ENCODE measurements around the gene PAX5. TPM values are rescaled to one million over a fixed set of nuclear protein-coding genes. Genes with fewer than 3 reads are reported as not detected.
A peak's percentile ranks its signal among the peaks of the same experiment; 100 is the strongest.

PAX5 gene
- total and polyA plus RNA-seq, 2 donors (not counting 1 experiment from before 2014, with no cell fraction given), result 196 to 275 TPM

DNA sequence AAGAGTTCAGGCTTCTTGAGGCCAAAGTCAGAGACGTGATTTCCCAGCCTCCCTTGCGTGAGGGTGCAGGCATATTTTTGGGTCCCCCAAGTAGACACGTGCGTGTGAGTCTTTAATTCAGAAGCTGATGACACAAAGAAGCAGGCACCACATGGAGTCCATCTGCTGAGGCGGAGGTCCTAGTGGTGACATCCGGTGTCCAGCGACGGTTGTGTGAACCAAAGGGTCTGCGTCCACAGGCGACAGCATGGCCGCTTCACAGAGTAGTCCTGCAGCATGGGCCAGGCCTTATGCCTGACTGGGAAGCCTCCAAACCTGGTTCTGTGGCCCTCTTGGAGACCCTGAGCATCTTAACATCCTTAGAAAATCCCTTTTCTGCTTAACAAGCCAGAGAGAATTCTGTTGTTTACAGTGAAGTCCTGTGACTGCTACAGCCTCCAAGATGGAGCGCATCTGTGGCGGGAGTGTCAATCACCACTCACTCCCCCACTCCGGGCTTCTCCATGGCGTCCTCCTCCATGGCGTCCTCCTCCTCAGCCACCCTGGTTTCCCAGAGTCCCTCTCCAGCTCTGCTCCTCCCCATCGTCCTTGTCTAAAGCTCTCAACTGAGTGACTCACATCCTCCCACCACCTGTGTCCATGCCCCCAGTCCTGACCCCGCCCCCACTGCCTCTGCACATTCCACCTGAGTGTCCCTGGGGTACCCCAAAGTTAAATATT lies 133.8 kb downstream of the PAX5 start:
- Histone ChIP-seq H3K27me3 (replicated peaks in 1 of 4; ENCODE audit: control extremely low read depth in 1 of 4, control insufficient read depth in 3 of 4, insufficient read depth in 4 of 4, low read length in 3 of 4) (no peaks in the 10 kb centered on the region), H3K9ac (ENCODE audit: low read length) (no peak overlapping the region), H3K4me3 (ENCODE audit: control extremely low read depth in 1 of 5, extremely low read depth in 1 of 5, insufficient read depth in 1 of 5, low read depth in 2 of 5, low read length in 4 of 5) (no peak overlapping the region), H3K36me3 (replicated peaks in 1 of 2; ENCODE audit: control extremely low read depth in 1 of 2, control insufficient read depth in 1 of 2, extremely low read depth in 1 of 2, insufficient read depth in 2 of 2, low read length in 1 of 2) (peaks cover 0 to 98% of the 10 kb centered on the region in 2 experiments), H3K27ac (ENCODE audit: low read length in 2 of 2) (peak overlapping the region in 1 of 2 donors; percentile 6), H2AFZ (ENCODE audit: insufficient read depth, low read depth, low read length, poor library complexity, severe bottlenecking) (no peak overlapping the region), H3K4me2 (replicated peaks; ENCODE audit: low read depth, low read length, poor library complexity, severe bottlenecking) (no peak overlapping the region), H3K4me1 (ENCODE audit: control insufficient read depth in 2 of 2, insufficient read depth in 2 of 2, low read length in 2 of 2) (peaks cover 0 to 25% of the 10 kb centered on the region in 2 donors), H3K79me2 (ENCODE audit: control insufficient read depth, insufficient read depth, low read length) (peaks cover 99% of the 10 kb centered on the region), H3K9me3 (ENCODE audit: control extremely low read depth in 1 of 3, control insufficient read depth in 2 of 3, insufficient read depth in 1 of 3, low read length in 2 of 3) (no peaks in the 10 kb centered on the region), H4K20me1 (ENCODE audit: control insufficient read depth, insufficient read depth, low read length, poor library complexity, severe bottlenecking) (peaks cover 95% of the 10 kb centered on the region)
- ATAC-seq (ENCODE audit: low read depth) (no peak), DNase-seq (no peak)
- ChIA-PET CTCF (interaction anchor here (1.8 kb wide), 1 partner anchor 27 kb away, joined by 8 read pairs; no protein-coding TSS in a partner anchor), POLR2A (interaction anchor here (0.6 kb wide), 1 partner anchor 499 kb away, joined by 3 read pairs; no protein-coding TSS in a partner anchor)
- H3K4me3 Mint-ChIP-seq, result no peak overlapping the region
- peaks cover 41% of the 10 kb centered on the region for H3K4me1 Mint-ChIP-seq
- TF ChIP-seq EZH2 (IDR thresholded peaks at IDR 0.05; ENCODE audit: borderline replicate concordance, insufficient read depth, low read depth, low read length, poor library complexity, severe bottlenecking), result no peak
- TF ChIP-seq, protein P1, sequence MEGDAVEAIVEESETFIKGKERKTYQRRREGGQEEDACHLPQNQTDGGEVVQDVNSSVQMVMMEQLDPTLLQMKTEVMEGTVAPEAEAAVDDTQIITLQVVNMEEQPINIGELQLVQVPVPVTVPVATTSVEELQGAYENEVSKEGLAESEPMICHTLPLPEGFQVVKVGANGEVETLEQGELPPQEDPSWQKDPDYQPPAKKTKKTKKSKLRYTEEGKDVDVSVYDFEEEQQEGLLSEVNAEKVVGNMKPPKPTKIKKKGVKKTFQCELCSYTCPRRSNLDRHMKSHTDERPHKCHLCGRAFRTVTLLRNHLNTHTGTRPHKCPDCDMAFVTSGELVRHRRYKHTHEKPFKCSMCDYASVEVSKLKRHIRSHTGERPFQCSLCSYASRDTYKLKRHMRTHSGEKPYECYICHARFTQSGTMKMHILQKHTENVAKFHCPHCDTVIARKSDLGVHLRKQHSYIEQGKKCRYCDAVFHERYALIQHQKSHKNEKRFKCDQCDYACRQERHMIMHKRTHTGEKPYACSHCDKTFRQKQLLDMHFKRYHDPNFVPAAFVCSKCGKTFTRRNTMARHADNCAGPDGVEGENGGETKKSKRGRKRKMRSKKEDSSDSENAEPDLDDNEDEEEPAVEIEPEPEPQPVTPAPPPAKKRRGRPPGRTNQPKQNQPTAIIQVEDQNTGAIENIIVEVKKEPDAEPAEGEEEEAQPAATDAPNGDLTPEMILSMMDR (IDR thresholded peaks at IDR 0.05), result no peak
- H3K27me3 Mint-ChIP-seq, result no peaks in the 10 kb centered on the region
- 91% methylated on average over 18 of the region's 18 CpGs for WGBS (ENCODE audit: insufficient coverage)
- intact Hi-C loops (cut with micrococcal nuclease), result loop anchor here (10.0 kb wide), 1 partner anchor 55 kb away; no protein-coding TSS in a partner anchor
- peak overlapping the region; percentile 76 for H3K27ac Mint-ChIP-seq
- H3K9me3 Mint-ChIP-seq (ENCODE audit: insufficient read depth), result no peaks in the 10 kb centered on the region

GRCh38 chr9:36899406-36899805 lies 134.7 kb downstream of the PAX5 start:
- H3K9me3 Mint-ChIP-seq (ENCODE audit: insufficient read depth), result no peaks in the 10 kb centered on the region
- Histone ChIP-seq H3K4me3 (ENCODE audit: control extremely low read depth in 1 of 5, extremely low read depth in 1 of 5, insufficient read depth in 1 of 5, low read depth in 2 of 5, low read length in 4 of 5) (no peak overlapping the region), H3K36me3 (replicated peaks in 1 of 2; ENCODE audit: control extremely low read depth in 1 of 2, control insufficient read depth in 1 of 2, extremely low read depth in 1 of 2, insufficient read depth in 2 of 2, low read length in 1 of 2) (peaks cover 0 to 98% of the 10 kb centered on the region in 2 experiments), H3K79me2 (ENCODE audit: control insufficient read depth, insufficient read depth, low read length) (peaks cover 100% of the 10 kb centered on the region), H3K4me2 (replicated peaks; ENCODE audit: low read depth, low read length, poor library complexity, severe bottlenecking) (no peak overlapping the region), H3K27ac (ENCODE audit: low read length in 2 of 2) (peak overlapping the region in 1 of 2 donors; percentile 24), H3K9me3 (ENCODE audit: control extremely low read depth in 1 of 3, control insufficient read depth in 2 of 3, insufficient read depth in 1 of 3, low read length in 2 of 3) (no peaks in the 10 kb centered on the region), H3K9ac (ENCODE audit: low read length) (no peak overlapping the region), H2AFZ (ENCODE audit: insufficient read depth, low read depth, low read length, poor library complexity, severe bottlenecking) (no peak overlapping the region), H4K20me1 (ENCODE audit: control insufficient read depth, insufficient read depth, low read length, poor library complexity, severe bottlenecking) (peaks cover 96% of the 10 kb centered on the region), H3K4me1 (ENCODE audit: control insufficient read depth in 2 of 2, insufficient read depth in 2 of 2, low read length in 2 of 2) (peaks cover 0 to 25% of the 10 kb centered on the region in 2 donors), H3K27me3 (replicated peaks in 1 of 4; ENCODE audit: control extremely low read depth in 1 of 4, control insufficient read depth in 3 of 4, insufficient read depth in 4 of 4, low read length in 3 of 4) (no peaks in the 10 kb centered on the region)
- H3K4me3 Mint-ChIP-seq, result no peak overlapping the region
- ChIA-PET POLR2A (no interaction called here), CTCF (interaction anchor here (1.1 kb wide), 1 partner anchor 24 kb away, joined by 3 read pairs; no protein-coding TSS in a partner anchor)
- no peak for ATAC-seq (ENCODE audit: low read depth)
- TF ChIP-seq, protein P1 (IDR thresholded peaks at IDR 0.05), result no peak
- TF ChIP-seq EZH2 (IDR thresholded peaks at IDR 0.05; ENCODE audit: borderline replicate concordance, insufficient read depth, low read depth, low read length, poor library complexity, severe bottlenecking), result no peak
- H3K27ac Mint-ChIP-seq, result peak overlapping the region; percentile 82
- peaks cover 35% of the 10 kb centered on the region for H3K4me1 Mint-ChIP-seq
- DNase-seq, result no peak
- intact Hi-C loops (cut with micrococcal nuclease), result no loop called here
- H3K27me3 Mint-ChIP-seq, result no peaks in the 10 kb centered on the region
- WGBS (ENCODE audit: insufficient coverage), result 92% methylated on average over 4 of the region's 4 CpGs

Measured in B cell (primary cell).